HCT116 (cell line): Measurements from ENCODE around the gene GPR17.

Experiments used
- CTCF ChIP-seq, 3 experiments: fragments of 200-600 bp in 1 of 3; sonication (generic) in 1 of 3; IDR thresholded peaks in 2 of 3; conservative IDR thresholded peaks in 1 of 3; 2 replicates each; pipeline ENCODE4 v1.5.1; 2012 to 2017; ENCODE audit warnings: low read depth in 2 of 3, low read length in 2 of 3, antibody characterized with exemption in 1 of 3, borderline replicate concordance in 1 of 3, control low read depth in 1 of 3, mild to moderate bottlenecking in 1 of 3, mixed read lengths in 1 of 3, mixed run types in 1 of 3, moderate library complexity in 1 of 3; ENCODE audit not compliant: insufficient read depth in 1 of 3
- EZH2 ChIP-seq: fragments of 200-600 bp; sonication (generic); IDR thresholded peaks from 2 replicates; pipeline ENCODE4 v1.6.1; 2017; ENCODE audit warnings: antibody characterized with exemption, mixed run types
- JUND ChIP-seq: IDR thresholded peaks from 2 replicates; pipeline ENCODE4 v1.6.1; 2012
- YY1 ChIP-seq: IDR thresholded peaks from 2 replicates; pipeline ENCODE4 v1.6.1; 2011; ENCODE audit warnings: low read length, low read depth, moderate library complexity, mild to moderate bottlenecking; ENCODE audit not compliant: insufficient replicate concordance; ENCODE audit errors: extremely low read depth
- TF ChIP-seq, protein P1 (sequence below): IDR thresholded peaks from 2 replicates; pipeline ENCODE4 v1.6.1; 2011; ENCODE audit warnings: mild to moderate bottlenecking, low read length, moderate library complexity; ENCODE audit not compliant: insufficient replicate concordance; ENCODE audit errors: extremely low read depth
- TF ChIP-seq, protein P2 (sequence below): IDR thresholded peaks from 2 replicates; pipeline ENCODE4 v1.6.1; 2012

GRCh38 chr2:127651971-127652550, 6.1 kb downstream of the GPR17 start:
- TF ChIP-seq, protein P1, sequence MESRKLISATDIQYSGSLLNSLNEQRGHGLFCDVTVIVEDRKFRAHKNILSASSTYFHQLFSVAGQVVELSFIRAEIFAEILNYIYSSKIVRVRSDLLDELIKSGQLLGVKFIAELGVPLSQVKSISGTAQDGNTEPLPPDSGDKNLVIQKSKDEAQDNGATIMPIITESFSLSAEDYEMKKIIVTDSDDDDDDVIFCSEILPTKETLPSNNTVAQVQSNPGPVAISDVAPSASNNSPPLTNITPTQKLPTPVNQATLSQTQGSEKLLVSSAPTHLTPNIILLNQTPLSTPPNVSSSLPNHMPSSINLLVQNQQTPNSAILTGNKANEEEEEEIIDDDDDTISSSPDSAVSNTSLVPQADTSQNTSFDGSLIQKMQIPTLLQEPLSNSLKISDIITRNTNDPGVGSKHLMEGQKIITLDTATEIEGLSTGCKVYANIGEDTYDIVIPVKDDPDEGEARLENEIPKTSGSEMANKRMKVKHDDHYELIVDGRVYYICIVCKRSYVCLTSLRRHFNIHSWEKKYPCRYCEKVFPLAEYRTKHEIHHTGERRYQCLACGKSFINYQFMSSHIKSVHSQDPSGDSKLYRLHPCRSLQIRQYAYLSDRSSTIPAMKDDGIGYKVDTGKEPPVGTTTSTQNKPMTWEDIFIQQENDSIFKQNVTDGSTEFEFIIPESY: no peak
- no peak for TF ChIP-seq JUND
- no peak for TF ChIP-seq YY1
- TF ChIP-seq, protein P2, sequence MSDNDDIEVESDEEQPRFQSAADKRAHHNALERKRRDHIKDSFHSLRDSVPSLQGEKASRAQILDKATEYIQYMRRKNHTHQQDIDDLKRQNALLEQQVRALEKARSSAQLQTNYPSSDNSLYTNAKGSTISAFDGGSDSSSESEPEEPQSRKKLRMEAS: no peak
- no peak for TF ChIP-seq EZH2
- no peak for TF ChIP-seq CTCF (IDR thresholded peaks at IDR 0.05 in 2 of 3, conservative IDR thresholded peaks at IDR 0.05 in 1 of 3; ENCODE audit: borderline replicate concordance in 1 of 3, insufficient read depth in 1 of 3, low read depth in 2 of 3, low read length in 2 of 3)
